WERI-Rb-1 (cell line): ENCODE results near the gene CAPG.

Experiments used
- DNase-seq: peaks from one replicate; pipeline ENCODE4 v3.0.0-alpha.2; 2020
- H3K27ac ChIP-seq: fragments of 250-450 bp; sonication (Bioruptor Pico); 2 replicates; pipeline ENCODE4 v1.5.1; 2020; ENCODE audit warnings: mild to moderate bottlenecking, moderate library complexity
- H3K27me3 ChIP-seq: fragments of 250-450 bp; sonication (Bioruptor Pico); 2 replicates; pipeline ENCODE4 v1.5.1; 2021; ENCODE audit warnings: mild to moderate bottlenecking, low read depth, moderate library complexity; ENCODE audit not compliant: insufficient read depth, severe bottlenecking
- H3K36me3 ChIP-seq: fragments of 250-450 bp; sonication (Bioruptor Pico); 2 replicates; pipeline ENCODE4 v1.5.1; 2020; ENCODE audit warnings: mild to moderate bottlenecking, moderate library complexity
- H3K4me3 ChIP-seq: 2 replicates; pipeline ENCODE4 v1.5.1; 2011; ENCODE audit warnings: low read depth, mild to moderate bottlenecking, control low read depth, low read length
- H3K9me3 ChIP-seq: fragments of 250-450 bp; sonication (Bioruptor Pico); 2 replicates; pipeline ENCODE4 v1.5.1; 2021; ENCODE audit warnings: mild to moderate bottlenecking, moderate library complexity; ENCODE audit not compliant: severe bottlenecking
- CTCF ChIP-seq: IDR thresholded peaks from 2 replicates; pipeline ENCODE4 v1.5.1; 2011; ENCODE audit warnings: low read depth, mild to moderate bottlenecking, control low read depth, inconsistent platforms, low read length

CAPG gene

DNA sequence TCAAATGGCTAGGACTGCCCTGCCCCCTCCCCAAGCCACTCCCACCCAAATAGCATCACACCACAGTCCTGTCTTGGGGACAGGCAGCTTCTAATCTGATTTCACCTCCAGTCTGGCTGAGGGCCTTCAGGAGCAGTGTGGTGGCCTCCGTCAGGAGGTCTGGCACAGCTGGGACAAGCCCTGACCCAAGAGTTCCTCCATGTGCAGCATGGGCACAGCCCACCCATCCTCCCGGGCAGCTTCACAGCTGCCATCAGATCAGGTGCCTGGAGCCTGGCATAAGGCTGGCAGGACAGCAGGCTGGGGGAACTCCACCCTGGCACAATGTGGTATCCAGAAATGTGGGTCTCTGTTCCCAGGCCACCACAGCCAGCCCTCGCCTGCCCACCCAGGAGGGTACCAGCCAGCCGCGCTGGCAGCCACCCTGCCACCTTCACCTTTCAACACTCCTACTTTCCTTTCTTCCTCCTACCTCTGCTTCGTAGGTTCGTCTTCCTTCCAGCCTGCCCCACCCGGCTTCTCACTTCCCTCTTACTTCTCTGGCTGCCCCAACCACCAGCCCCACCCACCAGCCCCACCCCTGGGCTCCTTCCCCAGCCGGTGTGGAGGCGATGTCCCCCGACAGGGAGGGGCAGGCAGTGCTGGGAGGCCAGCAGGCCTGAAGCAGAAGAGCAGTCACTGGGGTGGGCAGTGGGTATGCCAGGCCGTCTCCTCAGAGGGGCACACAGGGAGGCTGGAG lies at the start of gene CAPG:
TSS of gene CAPG (minus strand) at position 522 of the 739 bp plus-strand sequence. CDS start 8,221 bp downstream, outside the sequence.
- Histone ChIP-seq H3K9me3 (no peaks in the 10 kb centered on the region), H3K27ac (no peak within 1 kb of the TSS), H3K36me3 (no peaks in the 10 kb centered on the region), H3K27me3 (no peaks in the 10 kb centered on the region), H3K4me3 (no peak within 1 kb of the TSS)
- no peak for DNase-seq
- TF ChIP-seq CTCF: no peak

GRCh38 chr2:85459771-85460170 lies 49.6 kb upstream of the CAPG start:
- H3K27ac ChIP-seq: no peak overlapping the region
- no peak for TF ChIP-seq CTCF
- no peak for DNase-seq
- no peaks in the 10 kb centered on the region for H3K27me3 ChIP-seq
- H3K36me3 ChIP-seq: no peaks in the 10 kb centered on the region
- no peaks in the 10 kb centered on the region for H3K9me3 ChIP-seq
- no peak overlapping the region for H3K4me3 ChIP-seq

GRCh38 chr2:85458601-85459563 lies 48.7 kb upstream of the CAPG start:
- Histone ChIP-seq H3K36me3 (no peaks in the 10 kb centered on the region), H3K9me3 (no peaks in the 10 kb centered on the region), H3K27ac (no peak overlapping the region), H3K4me3 (no peak overlapping the region), H3K27me3 (no peaks in the 10 kb centered on the region)
- no peak for DNase-seq
- TF ChIP-seq CTCF: no peak

GRCh38 chr2:85457877-85458316 lies 47.7 kb upstream of the CAPG start:
- TF ChIP-seq CTCF: no peak
- Histone ChIP-seq H3K9me3 (no peaks in the 10 kb centered on the region), H3K4me3 (no peak overlapping the region), H3K27me3 (no peaks in the 10 kb centered on the region), H3K27ac (no peak overlapping the region), H3K36me3 (no peaks in the 10 kb centered on the region)
- DNase-seq: no peak

DNA sequence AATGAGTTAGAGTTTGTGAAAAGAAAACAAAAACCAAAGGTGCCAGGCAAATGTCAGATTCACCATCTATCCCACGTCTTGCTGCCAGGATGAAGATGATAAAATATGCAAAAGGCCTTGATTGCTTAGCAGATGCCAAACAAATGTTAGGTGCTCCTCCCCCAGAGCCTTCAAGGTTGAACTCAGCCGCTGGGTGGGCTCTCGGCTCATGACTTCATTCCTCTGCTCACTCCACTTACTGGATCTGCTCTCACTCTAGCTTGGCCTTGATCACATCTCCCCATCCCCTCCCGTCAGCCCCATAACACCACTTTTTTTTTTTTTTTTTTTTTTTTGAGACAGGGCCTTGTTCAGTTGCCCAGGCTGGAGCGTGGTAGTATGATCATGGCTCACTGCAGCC lies 46.9 kb upstream of the CAPG start:
- Histone ChIP-seq H3K4me3 (no peak overlapping the region), H3K27ac (no peak overlapping the region), H3K36me3 (no peaks in the 10 kb centered on the region), H3K9me3 (no peaks in the 10 kb centered on the region), H3K27me3 (no peaks in the 10 kb centered on the region)
- DNase-seq: no peak
- no peak for TF ChIP-seq CTCF
